Central memory CD8-positive, alpha-beta T cell (primary cell): ENCODE results near the gene NHS.

Source experiments
- ATAC-seq: fragments of 150-1000 bp; cut with Tn5 transposase; replicated peaks from 2 replicates; pipeline ENCODE4 v1.10.0; 2022; ENCODE audit warnings: mild to moderate bottlenecking, moderate FRiP score, moderate number of reproducible peaks; ENCODE audit not compliant: poor library complexity, severe bottlenecking; ENCODE audit errors: extremely low read depth
- DNase-seq, 2 donors: peaks; one replicate each; pipeline ENCODE4 v3.0.0; 2021; ENCODE audit warnings: low spot score in 2 of 2
- H3K27ac Mint-ChIP-seq: one replicate; pipeline ENCODE4 v1.8.0; 2022; ENCODE audit warnings: low read depth, mild to moderate bottlenecking, moderate library complexity, mixed read lengths
- H3K27me3 Mint-ChIP-seq: one replicate; pipeline ENCODE4 v1.8.0; 2022; ENCODE audit warnings: mixed read lengths
- H3K36me3 Mint-ChIP-seq: one replicate; pipeline ENCODE4 v1.8.0; 2022; ENCODE audit warnings: mild to moderate bottlenecking, moderate library complexity, mixed read lengths; ENCODE audit not compliant: insufficient read depth
- H3K4me1 Mint-ChIP-seq: one replicate; pipeline ENCODE4 v1.8.0; 2022; ENCODE audit warnings: mixed read lengths
- H3K4me3 Mint-ChIP-seq: one replicate; pipeline ENCODE4 v1.8.0; 2022; ENCODE audit warnings: mild to moderate bottlenecking, moderate library complexity, mixed read lengths
- H3K9me3 Mint-ChIP-seq: one replicate; pipeline ENCODE4 v1.8.0; 2022; ENCODE audit warnings: mixed read lengths

NHS gene

DNA sequence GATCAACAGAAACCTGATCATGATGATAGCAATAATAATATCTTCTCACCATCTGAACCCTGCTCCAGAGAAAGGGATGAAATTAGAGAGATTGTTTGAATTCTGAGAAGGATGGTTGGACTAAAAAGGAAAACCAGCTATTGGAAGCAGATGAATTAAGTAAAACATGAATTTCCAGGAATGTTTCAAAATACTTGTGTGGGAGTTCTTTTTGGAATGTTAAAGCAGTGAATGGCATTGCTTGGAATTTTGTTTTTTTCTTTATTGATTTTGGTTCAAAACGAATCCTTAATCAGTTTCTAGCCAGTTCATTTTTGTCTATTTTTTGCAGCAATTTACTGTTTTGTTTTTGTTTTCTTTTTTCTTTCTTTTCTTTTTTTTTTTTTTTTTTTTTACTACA, 150.3 kb downstream of the NHS start:
- no peaks in the 10 kb centered on the region for H3K27me3 Mint-ChIP-seq
- no peak overlapping the region for H3K27ac Mint-ChIP-seq
- no peaks in the 10 kb centered on the region for H3K9me3 Mint-ChIP-seq
- H3K4me3 Mint-ChIP-seq, result no peak overlapping the region
- no peak for ATAC-seq
- no peaks in the 10 kb centered on the region for H3K36me3 Mint-ChIP-seq
- no peak for DNase-seq
- H3K4me1 Mint-ChIP-seq, result no peaks in the 10 kb centered on the region

DNA sequence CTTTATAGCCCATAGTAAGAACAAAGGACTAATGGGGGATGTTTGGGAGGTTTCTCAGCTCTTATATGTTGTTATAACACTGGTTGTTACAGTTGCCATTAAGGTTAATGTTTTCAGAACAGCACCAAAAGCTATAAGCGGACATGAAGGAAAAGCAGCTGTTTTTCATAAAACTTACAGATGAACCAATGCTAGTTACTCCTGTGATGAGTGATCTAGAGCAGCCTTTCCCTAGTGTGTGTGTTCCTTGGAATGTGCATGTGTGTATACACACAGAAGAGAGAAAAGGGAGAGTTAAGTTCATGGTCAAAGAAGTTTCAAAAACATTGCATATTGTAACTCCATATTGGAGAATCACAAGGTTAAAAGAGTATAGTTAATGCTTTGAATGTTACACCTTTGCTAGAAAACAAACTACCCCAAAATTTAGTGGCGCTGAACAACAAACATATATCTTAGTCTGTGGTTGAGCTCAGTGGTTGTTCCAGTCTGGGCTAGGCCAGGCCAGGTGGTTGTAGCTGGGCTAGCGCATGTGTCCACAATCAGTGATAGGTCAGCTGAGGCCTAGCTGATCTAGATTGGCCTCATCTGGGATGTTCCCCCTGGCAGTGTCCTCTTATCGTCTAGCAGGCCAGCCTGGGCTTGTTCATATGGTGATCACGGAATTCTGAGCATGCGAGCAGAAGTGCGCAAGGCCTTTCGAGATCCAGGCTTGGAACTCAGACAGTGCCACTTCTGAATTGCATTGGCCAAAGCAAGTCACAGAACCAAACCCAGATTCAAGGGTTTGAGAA, 151.0 kb downstream of the NHS start:
- H3K4me3 Mint-ChIP-seq, result no peak overlapping the region
- no peak for ATAC-seq
- no peaks in the 10 kb centered on the region for H3K27me3 Mint-ChIP-seq
- H3K4me1 Mint-ChIP-seq, result no peaks in the 10 kb centered on the region
- DNase-seq, result no peak
- no peaks in the 10 kb centered on the region for H3K9me3 Mint-ChIP-seq
- H3K27ac Mint-ChIP-seq, result no peak overlapping the region
- H3K36me3 Mint-ChIP-seq, result no peaks in the 10 kb centered on the region

DNA sequence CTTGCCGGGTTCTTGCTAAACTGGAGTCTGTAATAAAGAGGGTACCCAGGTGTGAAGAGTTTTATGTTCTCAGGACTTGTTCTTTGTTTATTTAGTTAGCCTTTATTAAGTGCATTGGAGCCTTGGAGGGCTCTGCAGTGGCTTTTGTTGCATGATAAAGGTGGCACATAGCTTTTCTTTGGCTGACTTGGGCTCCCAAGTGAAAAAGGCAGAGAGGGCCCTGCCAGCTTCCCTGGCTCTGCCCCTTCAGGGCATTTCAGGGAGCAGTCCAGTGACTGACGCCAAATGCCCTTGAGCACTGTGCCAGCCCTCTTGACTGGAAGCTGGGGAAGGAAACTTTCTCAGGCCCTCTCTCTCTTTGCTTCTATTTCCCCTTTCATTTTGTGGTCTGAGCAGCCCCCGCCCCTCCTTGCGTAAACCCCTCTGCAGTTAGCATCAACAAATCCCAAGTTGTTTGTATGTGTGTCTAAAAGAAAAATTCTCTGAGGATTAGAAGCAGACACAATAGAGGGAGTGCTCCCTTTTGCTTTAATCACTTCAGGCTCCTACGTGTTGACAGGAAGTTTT, 152.2 kb downstream of the NHS start:
- no peaks in the 10 kb centered on the region for H3K36me3 Mint-ChIP-seq
- no peaks in the 10 kb centered on the region for H3K27me3 Mint-ChIP-seq
- no peak overlapping the region for H3K4me3 Mint-ChIP-seq
- ATAC-seq (no peak), DNase-seq (no peak)
- no peaks in the 10 kb centered on the region for H3K4me1 Mint-ChIP-seq
- H3K27ac Mint-ChIP-seq, result no peak overlapping the region
- no peaks in the 10 kb centered on the region for H3K9me3 Mint-ChIP-seq

DNA sequence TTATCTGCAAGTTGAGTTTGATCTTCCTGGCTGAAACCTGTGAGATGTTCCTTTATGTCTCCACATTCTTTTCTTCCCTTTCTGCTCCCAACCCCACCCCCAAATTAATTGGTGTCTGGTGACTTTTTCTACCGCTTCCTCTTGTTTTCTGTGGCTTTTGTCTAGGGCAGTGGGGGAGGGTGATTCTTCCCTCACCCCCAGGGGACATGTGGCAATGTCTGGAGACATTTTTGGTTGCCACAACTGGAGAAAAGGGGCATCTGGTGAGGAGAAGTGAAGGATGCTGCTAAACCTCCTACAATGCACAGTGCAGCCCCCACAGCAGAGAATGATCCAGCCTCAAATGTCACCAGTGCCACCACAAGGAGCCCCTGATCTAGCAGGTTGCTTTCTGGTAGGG, 152.9 kb downstream of the NHS start:
- Mint-ChIP-seq H3K9me3 (no peaks in the 10 kb centered on the region), H3K27ac (no peak overlapping the region), H3K4me3 (no peak overlapping the region), H3K4me1 (no peaks in the 10 kb centered on the region), H3K36me3 (no peaks in the 10 kb centered on the region), H3K27me3 (no peaks in the 10 kb centered on the region)
- no peak for DNase-seq
- no peak for ATAC-seq

DNA sequence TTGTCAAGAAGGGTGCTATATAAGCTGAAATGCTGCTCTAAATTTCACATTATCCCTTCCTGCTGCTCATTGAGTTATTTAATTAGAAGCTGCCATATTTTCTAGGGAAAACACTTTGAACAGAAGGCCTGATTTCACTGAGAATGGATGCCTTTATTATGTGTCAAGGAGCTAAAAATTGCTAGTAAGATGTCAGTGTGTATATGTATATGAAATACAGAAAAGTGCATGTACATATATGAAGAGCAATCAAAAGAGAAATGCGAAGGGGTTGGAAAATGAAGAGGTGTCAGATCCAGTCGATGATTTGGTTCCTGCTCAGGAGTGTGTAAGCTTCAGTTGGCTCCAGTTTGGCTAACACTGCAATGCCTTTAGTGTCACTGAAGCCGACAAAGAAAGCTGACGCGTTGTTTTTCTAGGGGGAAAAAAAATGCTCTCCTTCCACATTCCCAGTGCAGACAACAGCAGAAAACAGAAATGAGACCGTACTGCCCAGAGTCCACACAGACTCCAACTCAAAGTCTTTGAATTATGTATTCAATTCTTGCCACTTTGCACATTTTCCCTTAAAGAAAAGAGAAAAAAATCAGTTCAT, 154.2 kb downstream of the NHS start:
- no peaks in the 10 kb centered on the region for H3K27me3 Mint-ChIP-seq
- H3K36me3 Mint-ChIP-seq, result no peaks in the 10 kb centered on the region
- no peak overlapping the region for H3K4me3 Mint-ChIP-seq
- H3K9me3 Mint-ChIP-seq, result no peaks in the 10 kb centered on the region
- ATAC-seq (no peak), DNase-seq (no peak)
- no peaks in the 10 kb centered on the region for H3K4me1 Mint-ChIP-seq
- no peak overlapping the region for H3K27ac Mint-ChIP-seq

DNA sequence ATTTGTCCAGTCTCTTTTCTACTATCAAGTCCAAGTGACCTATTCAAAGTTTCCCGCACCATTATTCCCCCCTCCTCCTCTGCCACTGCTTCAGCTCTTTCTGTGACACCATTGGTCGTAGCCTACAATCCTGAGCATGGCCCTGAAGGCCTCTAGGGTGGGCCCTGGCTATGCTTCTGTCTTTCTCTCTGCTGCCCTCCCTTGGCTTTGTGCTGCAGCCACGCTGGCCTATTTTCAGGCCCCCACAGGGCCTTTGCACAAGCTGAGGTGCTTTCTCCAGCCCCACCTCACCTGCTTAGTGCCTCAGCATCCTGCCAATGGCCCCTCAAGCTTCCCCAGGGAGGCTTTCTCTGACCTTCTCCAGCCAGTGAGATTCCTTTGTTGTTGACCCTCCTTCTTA, 156.5 kb downstream of the NHS start:
- H3K4me1 Mint-ChIP-seq, result no peaks in the 10 kb centered on the region
- H3K27ac Mint-ChIP-seq, result no peak overlapping the region
- DNase-seq (no peak), ATAC-seq (no peak)
- H3K9me3 Mint-ChIP-seq, result no peaks in the 10 kb centered on the region
- H3K4me3 Mint-ChIP-seq, result no peak overlapping the region
- H3K27me3 Mint-ChIP-seq, result no peaks in the 10 kb centered on the region
- H3K36me3 Mint-ChIP-seq, result no peaks in the 10 kb centered on the region

DNA sequence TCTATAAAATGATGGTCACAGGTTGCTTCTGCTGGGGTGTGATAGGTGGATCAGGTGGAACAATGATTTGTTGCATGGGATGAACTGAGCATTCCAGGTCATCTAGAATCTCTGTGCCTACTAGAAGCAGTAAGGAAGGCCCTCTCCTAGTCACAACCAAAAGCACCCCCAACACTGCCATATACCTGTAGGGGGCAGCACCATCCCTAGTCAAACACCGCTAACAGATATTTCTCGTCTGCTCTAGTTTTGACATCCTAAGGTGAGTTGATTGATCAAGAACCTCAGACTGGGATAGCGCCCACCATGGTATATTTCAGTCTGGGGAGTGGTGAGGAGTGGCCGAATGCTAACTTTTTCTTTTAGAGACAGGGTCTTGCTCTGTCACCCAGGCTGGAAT, 160.2 kb downstream of the NHS start:
- no peak overlapping the region for H3K4me3 Mint-ChIP-seq
- H3K4me1 Mint-ChIP-seq, result no peaks in the 10 kb centered on the region
- H3K36me3 Mint-ChIP-seq, result no peaks in the 10 kb centered on the region
- no peaks in the 10 kb centered on the region for H3K9me3 Mint-ChIP-seq
- H3K27me3 Mint-ChIP-seq, result no peaks in the 10 kb centered on the region
- ATAC-seq (no peak), DNase-seq (no peak)
- no peak overlapping the region for H3K27ac Mint-ChIP-seq

DNA sequence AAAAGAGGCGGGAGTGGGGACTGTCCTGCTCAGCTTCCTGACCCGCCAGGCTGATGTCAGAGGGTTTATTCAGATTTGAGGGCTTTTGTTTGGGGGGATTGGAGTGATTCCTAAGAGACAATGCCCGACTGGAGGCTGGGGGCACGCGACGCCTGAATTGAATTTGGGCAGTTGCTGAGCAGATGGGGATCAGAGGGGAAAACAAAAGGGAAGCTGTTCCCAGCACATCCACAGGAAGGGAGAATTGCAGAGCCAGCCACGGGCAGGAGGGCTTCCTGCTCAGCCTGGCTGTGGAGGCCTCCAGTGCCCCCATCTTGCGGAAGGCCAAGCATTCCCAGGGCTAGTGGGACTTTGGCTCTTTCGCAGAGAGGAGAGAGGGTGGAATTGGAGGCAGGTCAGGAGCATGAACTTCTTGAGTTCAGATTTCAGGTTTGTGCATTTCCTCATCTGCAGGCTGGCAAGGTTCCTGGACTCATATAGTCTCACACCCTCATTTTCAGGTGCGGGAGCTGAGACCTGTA, 162.8 kb downstream of the NHS start:
- Mint-ChIP-seq H3K4me1 (no peaks in the 10 kb centered on the region), H3K4me3 (no peak overlapping the region), H3K36me3 (no peaks in the 10 kb centered on the region)

DNA sequence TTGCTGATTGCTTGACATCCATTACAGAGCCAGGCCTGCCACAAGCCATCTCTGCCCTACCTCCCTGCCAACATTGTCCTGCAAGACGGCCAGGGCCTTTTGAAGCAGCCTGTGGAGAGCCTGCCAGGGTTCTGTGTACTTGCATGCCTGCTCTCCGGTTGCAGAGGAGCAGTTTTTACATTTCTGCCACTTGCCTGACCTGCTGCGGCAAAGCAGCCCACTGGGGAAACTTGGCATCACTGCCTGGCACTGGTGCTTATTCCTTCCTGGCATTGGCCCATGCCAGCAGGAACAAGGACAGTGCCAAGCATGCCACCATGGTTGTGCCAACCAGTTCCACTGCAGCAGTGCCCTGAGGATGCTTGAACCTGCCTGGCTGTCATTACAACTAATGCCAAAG, 167.1 kb downstream of the NHS start:
- DNase-seq (no peak), ATAC-seq (no peak)
- Mint-ChIP-seq H3K9me3 (no peaks in the 10 kb centered on the region), H3K36me3 (no peaks in the 10 kb centered on the region), H3K27me3 (no peaks in the 10 kb centered on the region), H3K27ac (no peak overlapping the region), H3K4me3 (no peak overlapping the region), H3K4me1 (no peaks in the 10 kb centered on the region)

More for the DNA sequence above, 162.8 kb downstream of the NHS start:
- H3K27ac Mint-ChIP-seq, result no peak overlapping the region
- no peak for ATAC-seq
- no peak for DNase-seq
- H3K27me3 Mint-ChIP-seq, result no peaks in the 10 kb centered on the region
- H3K9me3 Mint-ChIP-seq, result no peaks in the 10 kb centered on the region

DNA sequence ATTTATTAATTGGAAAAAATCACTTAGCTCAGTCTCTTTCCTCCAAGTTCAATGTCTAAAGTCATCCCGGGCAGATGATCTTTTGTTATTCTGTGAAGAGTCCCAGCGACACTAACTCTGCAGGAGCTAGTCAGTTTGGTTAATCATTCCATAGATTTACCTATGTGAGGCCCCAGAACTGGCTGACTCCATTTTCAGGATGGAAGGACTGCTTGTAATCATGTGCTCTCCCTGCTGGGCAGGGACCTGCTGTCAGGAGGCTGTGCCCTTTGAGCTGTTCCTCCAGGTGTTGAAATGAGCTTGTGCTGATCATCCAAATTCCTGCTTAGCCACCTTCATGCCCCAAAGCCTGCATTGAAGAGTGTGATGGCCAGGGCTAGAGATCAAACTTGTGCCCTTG, 169.8 kb downstream of the NHS start:
- Mint-ChIP-seq H3K4me1 (peaks cover 6% of the 10 kb centered on the region), H3K9me3 (no peaks in the 10 kb centered on the region), H3K36me3 (no peaks in the 10 kb centered on the region), H3K27ac (no peak overlapping the region), H3K4me3 (no peak overlapping the region), H3K27me3 (no peaks in the 10 kb centered on the region)
- ATAC-seq (no peak), DNase-seq (no peak)

DNA sequence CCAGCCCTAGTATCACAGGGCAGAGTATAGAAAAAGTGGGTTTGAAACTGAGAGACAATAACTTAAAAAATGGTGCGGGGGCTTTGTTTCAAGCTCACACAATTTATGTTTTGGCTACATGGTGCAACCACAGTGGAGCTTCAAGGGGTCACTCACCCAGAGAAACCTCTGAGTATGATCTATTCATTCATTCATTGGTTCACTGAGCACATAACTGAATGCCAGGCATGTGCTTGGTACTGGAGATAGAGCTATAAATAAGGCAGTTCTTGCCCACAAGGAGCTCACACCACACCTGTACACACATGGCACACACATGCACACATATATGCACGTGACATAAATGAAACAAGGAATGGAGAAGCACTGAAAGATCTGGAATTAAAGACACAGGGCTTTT, 171.4 kb downstream of the NHS start:
- Mint-ChIP-seq H3K4me3 (no peak overlapping the region), H3K27me3 (no peaks in the 10 kb centered on the region)
- no peak for ATAC-seq

DNA sequence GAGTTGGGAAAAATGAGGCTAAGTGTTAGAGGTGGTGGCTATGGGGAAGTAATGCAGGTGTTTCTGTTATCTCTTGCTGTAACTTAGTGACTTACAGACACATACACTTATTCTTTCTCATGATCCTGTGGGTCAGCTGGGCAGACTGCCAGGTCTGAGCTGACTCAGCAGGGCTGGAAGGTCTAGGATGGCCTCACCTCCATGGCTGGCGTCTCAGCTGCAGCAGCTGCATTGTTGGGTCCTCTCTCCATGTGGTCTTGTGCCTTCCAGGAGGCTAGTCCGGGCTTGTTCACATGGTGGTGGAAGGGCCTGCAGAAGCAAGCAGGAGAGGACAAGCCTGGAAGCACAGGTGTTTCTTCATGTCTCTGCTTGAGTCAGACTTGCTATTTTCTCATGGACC, 172.7 kb downstream of the NHS start:
- Mint-ChIP-seq H3K27ac (no peak overlapping the region), H3K9me3 (no peaks in the 10 kb centered on the region), H3K4me3 (no peak overlapping the region), H3K36me3 (no peaks in the 10 kb centered on the region), H3K4me1 (peaks cover 6% of the 10 kb centered on the region), H3K27me3 (no peaks in the 10 kb centered on the region)
- DNase-seq, result no peak
- no peak for ATAC-seq

More for the DNA sequence above, 171.4 kb downstream of the NHS start:
- no peaks in the 10 kb centered on the region for H3K9me3 Mint-ChIP-seq
- no peaks in the 10 kb centered on the region for H3K36me3 Mint-ChIP-seq
- peaks cover 6% of the 10 kb centered on the region for H3K4me1 Mint-ChIP-seq
- no peak for DNase-seq
- H3K27ac Mint-ChIP-seq, result no peak overlapping the region

DNA sequence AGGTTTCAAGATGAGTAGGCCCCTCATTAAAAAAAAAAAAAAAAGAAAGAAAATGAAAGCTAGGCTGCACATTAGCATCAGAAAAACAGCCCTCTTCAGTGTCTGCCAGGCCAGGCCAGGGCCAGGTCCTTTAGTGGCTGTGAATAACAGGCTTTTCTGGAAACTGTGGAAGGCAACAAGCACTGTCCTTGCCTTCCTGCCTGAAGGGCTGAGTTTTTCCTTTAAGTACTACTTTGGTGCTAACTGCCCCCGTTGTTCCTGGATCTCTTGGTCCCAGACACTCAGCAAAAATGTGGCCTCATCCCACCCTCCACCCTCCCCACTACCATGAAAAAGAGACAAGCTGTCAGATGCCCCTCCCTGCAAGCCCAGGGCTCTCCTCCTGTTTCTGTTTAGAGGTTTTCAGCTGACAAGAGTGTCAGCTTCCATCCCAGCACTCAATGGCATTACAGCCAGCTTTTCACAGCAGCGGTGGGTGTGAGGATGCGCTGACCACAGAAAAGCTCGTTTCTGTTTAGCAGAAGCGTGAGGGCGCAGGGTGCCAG, 174.2 kb downstream of the NHS start:
- Mint-ChIP-seq H3K36me3 (no peaks in the 10 kb centered on the region), H3K9me3 (no peaks in the 10 kb centered on the region), H3K27ac (no peak overlapping the region), H3K27me3 (no peaks in the 10 kb centered on the region), H3K4me3 (no peak overlapping the region), H3K4me1 (peaks cover 6% of the 10 kb centered on the region)
- DNase-seq (no peak), ATAC-seq (no peak)
